Astrocyte of the cerebellum (primary cell): ENCODE measurements around the gene RNF227.

Experiments
- DNase-seq: peaks from one replicate; pipeline ENCODE4 v3.0.0-alpha.2; 2011; ENCODE audit warnings: low read depth
- H3K4me3 ChIP-seq: 2 replicates; pipeline ENCODE4 v1.5.1; 2011; ENCODE audit warnings: mild to moderate bottlenecking, low read depth, low read length, moderate library complexity
- CTCF ChIP-seq: IDR thresholded peaks from 2 replicates; pipeline ENCODE4 v1.5.1; 2012; ENCODE audit warnings: low read length, low read depth, moderate library complexity, mild to moderate bottlenecking; ENCODE audit errors: missing control alignments
- in situ Hi-C: cut with HindIII; loops from 2 replicates; pipeline ENCODE4 v1.10.0; 2017; ENCODE audit warnings: low sequenced_read_pairs

Gene RNF227

GRCh38 chr17:7951143-7951792, 35.2 kb upstream of the RNF227 start:
- in situ Hi-C loops = no loop called here
- DNase-seq = no peak
- no peak for TF ChIP-seq CTCF
- H3K4me3 ChIP-seq = no peak overlapping the region

- TF ChIP-seq CTCF = no peak
- no peak overlapping the region for H3K4me3 ChIP-seq
- in situ Hi-C loops = no loop called here
- no peak for DNase-seq
These were observed 34.5 kb upstream of the RNF227 start for GRCh38 chr17:7950578-7950977.

DNA sequence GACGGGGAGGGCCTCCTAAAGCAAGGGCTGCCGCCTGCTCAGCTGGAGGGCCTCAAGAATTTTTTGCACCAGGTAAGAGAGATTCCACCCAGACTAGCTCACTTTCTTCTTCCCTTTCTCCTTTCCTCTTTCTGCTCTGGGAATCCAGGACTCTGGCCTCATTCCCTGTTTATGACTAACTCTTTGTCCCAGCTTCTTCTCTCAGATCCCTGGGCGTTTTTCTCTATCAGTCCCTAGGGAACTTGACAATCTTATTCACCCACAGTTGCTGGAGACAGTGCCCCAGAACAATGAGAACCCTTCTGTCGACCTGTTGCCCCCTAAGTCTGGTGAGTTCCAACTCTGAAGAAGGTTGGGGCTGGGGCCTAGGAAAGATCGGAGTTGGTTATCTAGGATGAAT, 31.6 kb upstream of the RNF227 start:
- H3K4me3 ChIP-seq = no peak overlapping the region
- in situ Hi-C loops = no loop called here
- no peak for DNase-seq
- no peak for TF ChIP-seq CTCF

DNA sequence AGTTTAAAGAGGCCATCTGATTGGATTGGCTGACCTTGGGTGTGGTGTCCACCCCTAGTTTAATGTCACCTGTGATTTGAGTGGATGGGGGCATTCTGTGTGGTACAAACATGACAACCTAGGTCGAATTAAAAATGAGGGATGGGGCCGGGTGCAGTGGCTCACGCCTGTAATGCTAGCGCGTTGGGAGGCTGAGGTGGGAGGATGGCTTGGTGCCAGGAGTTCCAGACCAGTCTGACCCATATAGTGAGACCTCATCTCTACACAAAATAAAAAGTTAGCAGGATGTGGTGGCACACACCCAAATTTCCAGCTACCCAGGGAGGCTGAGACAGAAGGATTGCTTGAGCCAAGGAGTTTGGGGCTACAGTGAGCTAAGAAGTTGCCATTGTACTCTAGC, 30.4 kb upstream of the RNF227 start:
- in situ Hi-C loops = no loop called here
- no peak for TF ChIP-seq CTCF
- H3K4me3 ChIP-seq = no peak overlapping the region
- DNase-seq = no peak

- DNase-seq = no peak
- no peak overlapping the region for H3K4me3 ChIP-seq
- in situ Hi-C loops = no loop called here
- TF ChIP-seq CTCF = no peak
These were observed 29.6 kb upstream of the RNF227 start for GRCh38 chr17:7945651-7946050.

DNA sequence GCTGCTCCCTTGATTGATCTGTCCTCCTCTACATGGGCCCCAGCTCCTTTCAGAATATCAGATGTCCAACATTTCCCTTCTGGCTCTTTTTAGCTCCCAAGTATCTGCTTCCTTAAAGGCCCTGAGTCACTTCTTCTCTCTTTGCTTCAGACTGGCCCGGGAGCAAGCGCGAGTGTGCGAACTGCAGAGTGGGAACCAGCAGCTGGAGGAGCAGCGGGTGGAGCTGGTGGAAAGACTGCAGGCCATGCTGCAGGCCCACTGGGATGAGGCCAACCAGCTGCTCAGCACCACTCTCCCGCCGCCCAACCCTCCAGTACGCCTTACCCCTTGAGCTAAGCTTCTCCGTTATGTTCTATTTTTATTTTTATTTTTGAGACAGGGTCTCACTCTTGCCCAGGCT, 28.2 kb upstream of the RNF227 start:
- no peak for TF ChIP-seq CTCF
- in situ Hi-C loops = no loop called here
- no peak for DNase-seq
- no peak overlapping the region for H3K4me3 ChIP-seq

GRCh38 chr17:7943291-7943690, 27.2 kb upstream of the RNF227 start:
- H3K4me3 ChIP-seq = no peak overlapping the region
- no peak for TF ChIP-seq CTCF
- in situ Hi-C loops = no loop called here
- no peak for DNase-seq
